ENCODE measurements around the gene ADAMTSL4.
A peak's percentile ranks its signal among the peaks of the same experiment; 100 is the strongest.
"Not testable (repeated sequence)": the region's sequence is repeated elsewhere in the genome, so short reads cannot be mapped to it uniquely, and the experiment has no call there.

The ADAMTSL4 gene

DNA sequence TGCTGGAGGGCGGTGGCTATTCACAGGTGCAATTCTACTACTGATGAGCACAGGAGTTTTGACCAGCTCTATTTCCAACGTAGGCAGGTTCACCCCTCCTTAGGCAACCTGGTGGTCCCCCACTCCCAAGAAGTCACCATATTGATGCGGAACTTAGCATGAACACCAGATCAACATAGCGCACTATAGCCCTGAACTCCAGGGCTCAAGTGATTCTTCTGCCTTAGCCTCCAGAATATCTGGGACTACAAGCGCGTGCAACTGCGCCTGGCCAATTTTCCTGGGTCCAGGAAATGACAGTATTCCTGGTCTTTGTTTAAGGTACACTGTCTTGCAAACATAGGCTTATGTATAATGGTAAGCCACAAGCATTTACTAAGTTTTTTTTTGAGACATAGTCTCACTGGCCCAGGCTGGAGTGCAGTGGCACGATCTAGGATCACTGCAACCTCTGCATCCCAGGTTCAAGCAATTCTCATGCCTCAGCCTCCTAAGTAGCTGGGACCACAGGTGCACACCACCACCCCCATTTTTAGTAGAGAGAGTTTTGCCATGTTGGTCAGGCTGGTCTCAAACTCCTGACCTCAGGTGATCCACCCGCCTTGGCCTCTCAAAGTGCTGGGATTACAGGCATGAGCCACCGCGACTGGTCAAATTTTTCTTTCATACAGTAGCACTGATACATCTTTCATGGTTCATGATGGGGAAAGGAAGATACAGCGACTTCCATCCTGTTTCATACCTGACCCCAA is 17.6 kb downstream of the ADAMTSL4 start:
- no peak for TF ChIP-seq CTCF (IDR thresholded peaks at IDR 0.05; ENCODE audit: insufficient read depth, low read length, poor library complexity, severe bottlenecking)
- no peaks in the 10 kb centered on the region; the same call in 1 of the 2 replicates for H3K36me3 ChIP-seq (ENCODE audit: control insufficient read depth, insufficient read depth, low read length)
- DNase-seq (ENCODE audit: extremely low read depth, insufficient read length) = no peak
- no peaks in the 10 kb centered on the region for H3K27me3 ChIP-seq (replicated peaks; ENCODE audit: control insufficient read depth, insufficient read depth, low read length)
- peak overlapping the region; percentile 22; the same call in 1 of the 2 replicates for H3K4me3 ChIP-seq (replicated peaks; ENCODE audit: low read depth, low read length)

DNA sequence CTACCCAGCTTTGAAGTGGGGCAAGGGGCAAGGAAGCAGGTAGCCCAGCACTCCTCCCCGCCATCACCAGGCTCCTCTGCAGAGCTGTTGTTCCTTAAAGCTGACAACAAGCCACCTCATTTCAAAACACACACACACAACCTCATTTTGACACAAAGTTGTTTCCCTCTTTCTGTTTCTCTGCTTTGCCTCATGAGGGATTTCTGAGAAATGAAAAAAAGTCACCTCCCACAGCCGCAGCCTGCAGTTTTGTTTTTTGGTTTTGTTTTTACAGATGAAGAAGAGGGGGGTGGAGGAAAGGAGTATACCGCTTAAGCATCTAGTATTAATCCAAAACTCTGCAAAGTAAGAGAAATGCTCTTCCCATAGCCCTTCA is 18.1 kb downstream of the ADAMTSL4 start:
- no peaks in the 10 kb centered on the region for H3K27me3 ChIP-seq (replicated peaks; ENCODE audit: control insufficient read depth, insufficient read depth, low read length)
- peak overlapping the region; percentile 48 for H3K4me3 ChIP-seq (replicated peaks; ENCODE audit: low read depth, low read length)
- peak; percentile 85 for DNase-seq (ENCODE audit: extremely low read depth, insufficient read length)
- H3K36me3 ChIP-seq (ENCODE audit: control insufficient read depth, insufficient read depth, low read length) = no peaks in the 10 kb centered on the region; the same call in 1 of the 2 replicates
- no peak for TF ChIP-seq CTCF (IDR thresholded peaks at IDR 0.05; ENCODE audit: insufficient read depth, low read length, poor library complexity, severe bottlenecking)

- Histone ChIP-seq H3K36me3 (ENCODE audit: control insufficient read depth, insufficient read depth, low read length) (peaks cover under 1% of the 10 kb centered on the region), H3K4me3 (replicated peaks; ENCODE audit: low read depth, low read length) (peak overlapping the region; percentile 48), H3K27me3 (replicated peaks; ENCODE audit: control insufficient read depth, insufficient read depth, low read length) (no peaks in the 10 kb centered on the region)
- peak; percentile 78 for DNase-seq (ENCODE audit: extremely low read depth, insufficient read length)
- TF ChIP-seq CTCF (IDR thresholded peaks at IDR 0.05; ENCODE audit: insufficient read depth, low read length, poor library complexity, severe bottlenecking) = no peak
Measured at GRCh38 chr1:150567717-150568593, 18.7 kb downstream of the ADAMTSL4 start.

GRCh38 chr1:150568594-150568966 is 19.4 kb downstream of the ADAMTSL4 start:
- no peak for DNase-seq (ENCODE audit: extremely low read depth, insufficient read length)
- H3K36me3 ChIP-seq (ENCODE audit: control insufficient read depth, insufficient read depth, low read length) = peaks cover 2% of the 10 kb centered on the region
- H3K27me3 ChIP-seq (replicated peaks; ENCODE audit: control insufficient read depth, insufficient read depth, low read length) = no peaks in the 10 kb centered on the region
- TF ChIP-seq CTCF (IDR thresholded peaks at IDR 0.05; ENCODE audit: insufficient read depth, low read length, poor library complexity, severe bottlenecking) = no peak
- H3K4me3 ChIP-seq (replicated peaks; ENCODE audit: low read depth, low read length) = no peak overlapping the region; the same call in 1 of the 2 replicates

DNA sequence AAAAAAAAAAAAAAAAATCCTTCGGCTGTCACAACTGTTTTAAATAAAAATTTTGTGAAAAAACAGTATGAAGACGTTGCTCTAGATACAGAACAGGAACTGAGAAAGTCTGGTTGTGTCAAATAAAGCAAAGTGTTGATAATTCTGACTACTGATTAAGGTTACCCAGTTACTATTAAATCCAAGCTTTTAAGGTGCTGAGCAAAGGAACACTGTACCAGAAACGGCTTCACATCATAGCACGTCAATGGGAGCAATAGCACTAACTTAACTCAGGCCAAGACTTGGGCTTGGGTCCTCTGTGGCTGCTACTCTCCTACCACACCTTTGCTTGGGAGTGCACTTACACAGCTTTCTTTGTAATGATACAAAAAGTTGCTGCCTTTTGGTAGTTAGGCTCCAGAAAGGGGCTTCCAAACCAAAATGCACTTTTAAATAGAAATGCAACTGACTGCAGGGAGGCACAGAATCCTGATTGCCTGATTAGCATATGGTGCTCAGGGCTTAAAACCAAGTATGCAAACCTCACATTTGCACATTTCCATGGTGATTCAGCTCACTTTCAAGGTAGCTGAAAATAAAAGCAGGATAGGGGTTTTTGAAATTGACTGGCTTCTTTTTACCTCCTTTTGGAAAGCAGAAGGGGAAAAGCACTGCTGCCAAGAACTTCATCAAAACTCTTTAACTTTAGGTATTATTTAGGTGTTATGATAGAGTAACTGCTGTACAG is 23.9 kb downstream of the ADAMTSL4 start:
- peaks cover 21% of the 10 kb centered on the region for H3K36me3 ChIP-seq (ENCODE audit: control insufficient read depth, insufficient read depth, low read length)
- no peak for DNase-seq (ENCODE audit: extremely low read depth, insufficient read length)
- H3K4me3 ChIP-seq (replicated peaks; ENCODE audit: low read depth, low read length) = peak overlapping the region; percentile 23; the same call in 1 of the 2 replicates
- no peak for TF ChIP-seq CTCF (IDR thresholded peaks at IDR 0.05; ENCODE audit: insufficient read depth, low read length, poor library complexity, severe bottlenecking)
- H3K27me3 ChIP-seq (replicated peaks; ENCODE audit: control insufficient read depth, insufficient read depth, low read length) = no peaks in the 10 kb centered on the region

DNA sequence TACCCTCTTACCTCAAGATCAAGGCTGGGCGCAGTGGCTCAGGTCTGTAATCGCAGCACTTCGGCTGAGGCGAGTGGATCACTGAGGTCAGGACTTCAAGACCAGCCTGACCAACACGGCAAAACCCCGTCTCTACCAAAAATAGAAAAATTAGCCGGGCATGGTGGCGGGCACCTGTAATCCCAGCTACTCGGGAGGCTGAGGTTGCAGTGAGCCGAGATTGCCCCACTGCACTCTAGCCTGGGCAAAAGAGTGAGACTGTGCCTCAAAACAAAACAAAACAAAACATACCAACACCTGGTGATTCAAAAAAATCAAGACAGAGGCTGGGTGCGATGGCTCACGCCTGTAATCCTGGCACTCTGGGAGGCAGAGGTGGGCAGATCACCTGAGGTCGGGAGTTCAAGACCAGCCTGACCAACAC is 24.5 kb downstream of the ADAMTSL4 start:
- DNase-seq (ENCODE audit: extremely low read depth, insufficient read length); H3K27me3 ChIP-seq (replicated peaks; ENCODE audit: control insufficient read depth, insufficient read depth, low read length): not testable (repeated sequence)
- H3K36me3 ChIP-seq (ENCODE audit: control insufficient read depth, insufficient read depth, low read length) = peaks cover 24% of the 10 kb centered on the region
- peak overlapping the region; percentile 37 for H3K4me3 ChIP-seq (replicated peaks; ENCODE audit: low read depth, low read length)

All from GM06990 (cell line).